GM12891 (cell line): Measurements from ENCODE around the gene PLCB1.

Experiments used
- DNase-seq: peaks from one replicate; pipeline ENCODE4 v3.0.0; 2011; ENCODE audit warnings: low spot score; ENCODE audit not compliant: insufficient read length
- FAIRE-seq: peaks from 2 replicates; lab custom pipeline; 2011; peaks lifted over from hg19 to GRCh38; lab: Jason Lieb, UNC
- PAX5 ChIP-seq: IDR thresholded peaks from 2 replicates; pipeline ENCODE4 v1.6.1; 2011; ENCODE audit warnings: low read length, moderate library complexity, mild to moderate bottlenecking; ENCODE audit not compliant: insufficient read depth, severe bottlenecking
- POLR2A ChIP-seq: IDR thresholded peaks from 2 replicates; pipeline ENCODE4 v1.6.1; 2011; ENCODE audit warnings: low read depth, low read length, control low read depth
- POLR2AphosphoS5 ChIP-seq: IDR thresholded peaks from 2 replicates; pipeline ENCODE4 v1.6.1; 2011; ENCODE audit warnings: low read depth, low read length, control low read depth
- POU2F2 ChIP-seq: IDR thresholded peaks from 2 replicates; pipeline ENCODE4 v1.6.1; 2011; ENCODE audit warnings: low read depth, mild to moderate bottlenecking, control low read depth, low read length, moderate library complexity
- SPI1 ChIP-seq: IDR thresholded peaks from 2 replicates; pipeline ENCODE4 v1.6.1; 2011; ENCODE audit warnings: low read depth, low read length, control low read depth
- TAF1 ChIP-seq: IDR thresholded peaks from 2 replicates; pipeline ENCODE4 v1.6.1; 2011; ENCODE audit warnings: low read depth, low read length, control low read depth

PLCB1 gene

DNA sequence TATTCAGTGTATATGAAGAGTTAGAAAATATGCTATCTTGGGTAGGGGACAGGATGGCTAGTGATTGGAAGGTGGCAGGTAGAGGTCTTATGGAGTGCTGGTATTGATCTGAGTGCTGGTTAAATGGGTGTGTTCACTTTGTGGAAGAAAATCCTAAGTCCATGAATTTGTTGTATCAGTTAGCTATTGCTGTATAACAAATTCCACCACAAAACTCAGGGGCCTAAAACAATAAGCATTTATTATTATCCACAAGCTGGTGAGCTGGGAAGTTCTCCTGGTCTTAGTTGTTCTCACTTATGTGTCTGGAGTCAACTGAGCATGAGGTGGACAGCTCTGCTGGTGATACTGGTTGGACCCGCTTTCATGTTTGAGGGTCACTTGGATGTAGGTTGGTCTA is 724.6 kb downstream of the PLCB1 start:
- no peak for TF ChIP-seq SPI1
- FAIRE-seq: no peak
- DNase-seq: no peak

DNA sequence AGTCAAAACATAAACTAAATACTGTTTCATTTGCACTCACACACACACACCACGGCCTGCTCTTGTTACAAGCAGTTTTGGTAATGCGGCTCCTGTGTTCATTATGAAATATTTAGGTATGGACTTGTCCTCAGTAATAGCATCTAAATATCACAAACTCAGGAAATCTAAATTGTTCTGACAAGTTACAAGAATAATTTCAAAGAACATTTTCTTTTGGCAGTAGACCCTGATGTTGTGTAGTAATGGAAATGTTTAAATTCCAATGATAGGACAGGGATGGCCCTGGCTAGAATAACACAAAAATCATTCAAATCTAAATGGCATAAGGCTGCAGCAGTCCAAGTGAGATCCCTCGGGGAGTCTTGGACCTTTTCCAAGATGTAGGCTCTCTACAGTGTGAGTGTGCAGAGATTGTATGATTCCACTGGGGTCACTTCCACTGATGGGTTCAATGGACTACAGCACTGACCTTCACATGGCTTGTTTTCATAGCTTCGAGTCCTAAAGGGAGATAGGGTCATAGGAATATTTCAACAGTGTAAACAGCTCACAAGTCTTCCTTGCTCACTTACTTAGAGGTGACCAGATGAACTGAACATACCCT is 726.2 kb downstream of the PLCB1 start:
- DNase-seq (no peak), FAIRE-seq (no peak)
- no peak for TF ChIP-seq POLR2AphosphoS5
- TF ChIP-seq POU2F2: no peak
- no peak for TF ChIP-seq PAX5
- no peak for TF ChIP-seq POLR2A
- TF ChIP-seq SPI1: no peak
- no peak for TF ChIP-seq TAF1

DNA sequence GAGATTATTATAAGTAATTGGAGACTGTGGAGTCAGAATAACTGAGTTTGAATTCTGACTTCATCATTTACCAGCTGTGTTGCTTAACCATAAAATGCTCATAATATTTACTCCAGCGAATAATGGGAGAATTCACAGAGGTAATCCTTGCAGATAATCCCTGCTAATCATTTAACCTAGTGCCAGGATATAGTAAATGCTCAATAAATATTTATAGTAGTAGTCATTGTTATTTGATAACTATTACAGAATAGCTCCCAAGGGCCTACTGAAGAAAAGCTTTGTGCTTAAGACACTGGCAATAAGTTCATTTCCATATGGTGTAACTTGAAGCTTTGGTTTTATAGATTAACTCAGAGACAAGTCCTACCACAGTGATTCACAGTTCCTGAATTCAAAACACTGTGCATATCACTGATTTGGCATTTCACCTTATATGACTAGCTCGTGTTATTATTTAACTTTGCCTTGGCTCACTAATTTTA is 728.0 kb downstream of the PLCB1 start:
- DNase-seq (no peak), FAIRE-seq (no peak)
- TF ChIP-seq SPI1: no peak

DNA sequence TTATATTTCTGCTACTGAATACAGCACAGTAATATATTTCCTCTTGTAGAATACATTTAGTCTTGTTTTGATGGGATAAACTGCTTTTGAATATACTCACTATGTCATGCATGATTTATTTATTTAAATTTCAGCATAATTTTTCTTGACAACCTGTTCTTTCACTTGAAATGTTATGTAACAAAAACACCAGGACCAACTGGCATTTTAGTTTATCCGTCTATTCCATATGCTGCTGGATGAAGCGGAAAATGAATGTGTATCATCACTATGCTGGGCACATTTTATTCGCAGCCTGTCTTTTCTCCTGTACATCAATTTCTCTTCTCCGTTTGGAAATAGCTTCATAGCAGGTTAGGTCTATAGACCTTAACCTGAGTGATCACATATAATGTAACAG is 730.0 kb downstream of the PLCB1 start:
- no peak for TF ChIP-seq SPI1
- no peak for TF ChIP-seq TAF1
- TF ChIP-seq POU2F2: no peak
- no peak for TF ChIP-seq PAX5
- no peak for TF ChIP-seq POLR2A
- TF ChIP-seq POLR2AphosphoS5: no peak
- DNase-seq: no peak
- FAIRE-seq: no peak

DNA sequence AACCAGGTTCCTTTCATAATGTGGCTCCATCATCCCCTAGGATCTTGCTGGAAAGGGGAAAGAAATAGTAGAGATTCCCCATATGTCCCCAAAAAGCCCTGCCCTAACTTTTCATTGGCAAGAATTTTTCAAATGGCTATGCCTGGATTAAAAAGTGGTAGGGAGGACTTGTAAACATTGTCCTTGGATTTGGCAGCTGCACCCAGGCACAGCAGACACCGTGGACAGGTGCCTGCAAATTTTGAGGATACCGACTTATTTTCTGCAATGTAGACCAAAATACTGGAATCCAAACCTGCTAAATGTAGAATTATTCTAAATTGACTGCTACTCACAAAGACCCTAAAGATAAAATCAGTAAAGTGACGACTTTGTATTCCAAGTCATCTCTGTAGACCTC is 733.6 kb downstream of the PLCB1 start:
- no peak for FAIRE-seq
- no peak for DNase-seq
- no peak for TF ChIP-seq POU2F2
- TF ChIP-seq SPI1: no peak
- no peak for TF ChIP-seq POLR2A
- TF ChIP-seq POLR2AphosphoS5: no peak
- no peak for TF ChIP-seq PAX5
- TF ChIP-seq TAF1: no peak

DNA sequence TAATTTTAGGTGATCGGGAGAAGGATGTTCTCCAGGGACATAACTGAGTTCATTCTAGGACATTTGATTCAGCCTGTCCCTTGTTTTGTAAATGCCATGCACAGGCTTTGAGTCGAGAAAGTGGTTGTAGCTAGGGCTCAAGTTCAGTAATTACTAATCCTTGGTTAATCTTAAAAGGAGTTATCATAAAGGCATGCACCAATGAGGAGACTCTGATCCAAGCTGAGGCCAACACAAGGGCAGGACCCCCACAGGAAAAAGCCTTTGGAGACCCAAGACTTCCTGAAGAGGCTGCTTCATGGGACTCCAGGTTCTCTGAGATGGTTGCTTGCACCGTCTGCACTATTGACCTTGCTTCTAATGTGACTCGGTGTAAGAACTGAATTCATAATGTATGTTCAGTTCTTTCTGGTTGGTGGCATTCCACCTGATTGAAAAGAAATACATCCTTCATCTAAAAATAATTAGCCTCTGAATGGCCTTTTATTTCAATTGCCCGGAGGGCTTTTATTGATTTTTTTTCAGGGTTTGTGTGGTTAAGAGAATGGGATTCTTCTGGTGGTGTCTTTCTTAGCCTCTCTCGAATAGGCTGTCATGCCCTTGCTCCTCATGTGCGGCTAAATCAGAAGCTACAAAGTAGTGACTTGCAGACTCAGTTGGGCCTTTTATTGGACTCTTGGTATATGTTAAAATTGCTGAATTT is 735.1 kb downstream of the PLCB1 start:
- FAIRE-seq (no peak), DNase-seq (no peak)
- TF ChIP-seq SPI1: no peak
- no peak for TF ChIP-seq POU2F2
- TF ChIP-seq POLR2AphosphoS5: no peak
- TF ChIP-seq PAX5: no peak
- TF ChIP-seq TAF1: no peak
- no peak for TF ChIP-seq POLR2A

DNA sequence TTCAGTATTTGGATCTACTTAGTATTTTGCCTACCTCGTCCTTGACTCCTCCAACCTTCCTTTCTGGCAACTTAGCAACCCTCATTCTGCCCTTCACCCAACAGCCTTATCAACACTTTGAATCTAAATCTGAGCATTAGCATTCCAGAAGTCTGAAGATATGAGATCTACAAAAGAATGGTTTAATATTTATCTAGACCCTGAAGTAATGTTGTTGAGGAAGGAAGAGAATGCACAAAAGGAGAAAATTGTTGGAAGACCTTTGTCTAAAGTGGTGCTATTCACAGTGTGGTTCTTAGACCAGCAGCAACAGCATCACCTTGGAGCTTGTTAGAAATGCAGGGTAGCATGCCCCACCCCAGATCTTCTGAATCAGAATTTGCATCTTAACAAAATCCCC is 738.6 kb downstream of the PLCB1 start:
- FAIRE-seq: no peak
- DNase-seq: no peak
- no peak for TF ChIP-seq SPI1
- no peak for TF ChIP-seq PAX5
- no peak for TF ChIP-seq POU2F2
- TF ChIP-seq TAF1: no peak

DNA sequence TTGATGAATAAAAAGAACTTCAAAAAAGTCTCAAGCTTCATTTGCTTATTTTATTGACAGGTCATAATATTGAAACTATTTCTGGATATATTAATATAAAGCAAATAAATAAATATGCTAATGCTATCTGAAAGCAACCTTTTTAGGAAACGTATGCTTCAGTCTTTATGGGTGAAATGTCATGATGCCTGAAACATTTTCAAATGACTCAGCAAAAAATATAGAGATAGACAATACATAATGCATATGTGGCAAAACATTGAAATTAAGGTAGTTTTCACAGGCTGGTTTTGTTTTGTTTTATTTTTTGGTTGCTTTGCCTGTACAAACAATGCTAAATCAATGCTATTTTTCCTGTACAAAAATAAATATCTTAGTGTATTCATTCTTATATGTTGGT is 742.4 kb downstream of the PLCB1 start:
- no peak for FAIRE-seq
- TF ChIP-seq POLR2AphosphoS5: no peak
- no peak for TF ChIP-seq PAX5
- TF ChIP-seq SPI1: no peak
- TF ChIP-seq POLR2A: no peak
- TF ChIP-seq TAF1: no peak
- no peak for TF ChIP-seq POU2F2

DNA sequence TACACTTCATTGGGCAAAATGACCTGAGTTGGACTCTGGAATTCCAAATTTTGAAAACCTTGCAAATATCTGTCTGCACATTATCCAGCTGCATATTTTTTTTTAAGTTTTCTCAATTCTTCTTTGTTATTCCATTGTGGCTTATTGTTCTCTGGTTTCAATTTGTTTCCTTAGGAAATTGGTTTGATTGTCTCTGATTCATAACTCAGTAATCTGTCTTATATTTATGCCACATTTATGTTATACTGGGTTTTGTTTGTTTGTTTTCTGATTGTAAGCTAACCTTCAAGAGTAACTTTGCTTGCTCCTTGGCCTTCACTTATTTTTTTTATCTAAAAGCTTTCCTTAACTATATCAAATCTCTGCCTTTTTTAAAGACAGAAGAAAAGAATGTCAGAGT is 743.5 kb downstream of the PLCB1 start:
- FAIRE-seq (no peak), DNase-seq (no peak)
- no peak for TF ChIP-seq POLR2AphosphoS5
- TF ChIP-seq SPI1: no peak
- no peak for TF ChIP-seq POLR2A
- TF ChIP-seq TAF1: no peak
- TF ChIP-seq POU2F2: no peak
- TF ChIP-seq PAX5: no peak

More for the DNA sequence above, 742.4 kb downstream of the PLCB1 start:
- DNase-seq: no peak

DNA sequence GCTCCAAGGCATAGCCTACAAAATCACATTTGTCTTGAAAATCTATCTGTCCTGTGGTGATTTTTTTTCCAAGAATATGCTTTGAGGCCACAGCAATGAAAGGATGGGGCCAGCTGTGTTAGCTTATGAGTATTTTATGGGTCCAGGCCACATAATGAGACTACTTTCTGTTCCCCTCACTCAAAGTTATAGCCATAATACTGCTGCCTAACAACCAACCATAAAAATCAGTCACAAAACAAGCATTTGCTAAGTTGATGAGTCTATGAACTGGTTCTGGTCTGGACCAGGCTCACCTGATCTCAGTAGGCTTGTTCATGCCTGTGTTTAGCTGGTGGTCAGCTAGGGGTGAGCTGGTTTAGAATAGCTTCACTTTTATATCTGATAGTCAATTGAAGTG is 744.3 kb downstream of the PLCB1 start:
- FAIRE-seq: no peak
- TF ChIP-seq POLR2A (no peak), PAX5 (no peak), SPI1 (no peak), POU2F2 (no peak), POLR2AphosphoS5 (no peak), TAF1 (no peak)

DNA sequence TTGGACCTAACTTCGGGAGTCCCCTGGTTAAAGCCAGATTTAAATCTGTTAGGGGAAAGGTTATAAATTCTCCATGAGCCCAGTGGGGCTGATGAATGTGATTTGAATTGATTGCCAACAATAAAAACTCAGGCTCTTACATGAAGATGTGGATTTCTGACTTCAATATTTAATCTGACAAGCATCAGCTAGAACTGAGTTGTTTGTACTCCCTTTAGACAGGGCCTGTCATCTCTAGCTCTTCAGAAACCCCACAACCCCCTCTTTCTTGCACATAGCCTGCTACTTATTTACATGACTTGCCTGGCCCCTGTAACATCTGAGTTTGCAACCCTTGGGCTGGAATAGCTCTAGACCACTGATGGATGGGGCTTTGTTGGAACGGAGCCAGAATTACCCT is 745.2 kb downstream of the PLCB1 start:
- DNase-seq: no peak
- TF ChIP-seq TAF1 (no peak), SPI1 (no peak), POU2F2 (no peak)
- no peak for FAIRE-seq

More for the DNA sequence above, 744.3 kb downstream of the PLCB1 start:
- no peak for DNase-seq
